Caco-2 (cell line): ENCODE measurements around the gene FBXL7. TPM values are rescaled to one million over a fixed set of nuclear protein-coding genes. Genes with fewer than 3 reads are reported as not detected.

Experiments
- BruUV-seq: library from RNA; stranded (reverse); fragments of 400-500 nt; replicated peaks from 2 replicates; lab custom pipeline; 2021; lab: Mats Ljungman, UMichigan
- CTCF ChIA-PET: fragments of 300-600 bp; sonication (Branson Sonifier 250); formaldehyde crosslinking; loops from one replicate; lab custom pipeline; 2022; ENCODE audit warnings: antibody characterized with exemption; lab: Charles Lee
- POLR2A ChIA-PET: fragments of 300-600 bp; sonication (Branson Sonifier 250); formaldehyde crosslinking; loops from one replicate; lab custom pipeline; 2022; ENCODE audit warnings: antibody characterized with exemption; lab: Charles Lee
- DNase-seq, 2 experiments: peaks; one replicate each; pipeline versions ENCODE4 v3.0.0 to v3.0.0-alpha.2; 2020 to 2022
- H3K27me3 ChIP-seq: replicated peaks from 2 replicates; pipeline ENCODE4 v1.6.0; 2011; ENCODE audit warnings: low read length; ENCODE audit not compliant: control insufficient read depth, insufficient read depth
- H3K36me3 ChIP-seq: 2 replicates; pipeline ENCODE4 v1.5.1; 2011; ENCODE audit warnings: low read length; ENCODE audit not compliant: control insufficient read depth, insufficient read depth
- H3K4me1 ChIP-seq: fragments of 250-450 bp; sonication (Bioruptor Pico); 2 replicates; pipeline ENCODE4 v1.5.1; 2020; ENCODE audit warnings: mild to moderate bottlenecking
- H3K4me3 ChIP-seq: 2 replicates; pipeline ENCODE4 v1.5.1; 2011; ENCODE audit warnings: low read depth, mild to moderate bottlenecking, control low read depth, low read length
- H3K9me3 ChIP-seq: fragments of 250-450 bp; sonication (Bioruptor Pico); 2 replicates; pipeline ENCODE4 v1.5.1; 2020; ENCODE audit warnings: mild to moderate bottlenecking, moderate library complexity
- H3K27ac Mint-ChIP-seq: one replicate; pipeline ENCODE4 v1.8.0; 2022; ENCODE audit warnings: mixed read lengths; ENCODE audit not compliant: unreplicated experiment
- H3K27me3 Mint-ChIP-seq: one replicate; pipeline ENCODE4 v1.8.0; 2022; ENCODE audit warnings: mixed read lengths; ENCODE audit not compliant: insufficient read depth, unreplicated experiment
- H3K36me3 Mint-ChIP-seq: one replicate; pipeline ENCODE4 v1.8.0; 2022; ENCODE audit warnings: mild to moderate bottlenecking, mixed read lengths; ENCODE audit not compliant: insufficient read depth, unreplicated experiment
- H3K4me1 Mint-ChIP-seq: one replicate; pipeline ENCODE4 v1.8.0; 2022; ENCODE audit warnings: low read depth, mixed read lengths; ENCODE audit not compliant: unreplicated experiment
- H3K4me3 Mint-ChIP-seq: one replicate; pipeline ENCODE4 v1.8.0; 2022; ENCODE audit warnings: mild to moderate bottlenecking, moderate library complexity, mixed read lengths; ENCODE audit not compliant: unreplicated experiment
- H3K9me3 Mint-ChIP-seq: one replicate; pipeline ENCODE4 v1.8.0; 2022; ENCODE audit warnings: mixed read lengths; ENCODE audit not compliant: unreplicated experiment
- CTCF ChIP-seq, 2 experiments: fragments of 200-600 bp in 1 of 2; IDR thresholded peaks; 1 replicate in 1 of 2; 2 replicates in 1 of 2; pipeline versions ENCODE4 v1.5.1 to v1.8.0; 2011 to 2022; ENCODE audit warnings: antibody characterized with exemption in 1 of 2, control low read depth in 1 of 2, inconsistent platforms in 1 of 2, low read depth in 1 of 2, low read length in 1 of 2, mild to moderate bottlenecking in 1 of 2, moderate library complexity in 1 of 2; ENCODE audit not compliant: insufficient read depth in 1 of 2, severe bottlenecking in 1 of 2, unreplicated experiment in 1 of 2
- intact Hi-C: fragments of 100-400 bp; cut with micrococcal nuclease; formaldehyde crosslinking; loops from one replicate; pipeline ENCODE4 v1.10.0; 2022; ENCODE audit not compliant: unreplicated experiment
- total RNA-seq: library from RNA; stranded (reverse); gene quantifications from 2 replicates; pipeline ENCODE4 v1.2.3, GENCODE V29; 2022

Gene FBXL7
- total RNA-seq, 1 experiment from 2014 or later = not detected

GRCh38 chr5:15502208-15502607 lies 2.2 kb downstream of the FBXL7 start:
- H3K4me3 Mint-ChIP-seq = no peak overlapping the region
- H3K9me3 Mint-ChIP-seq = no peaks in the 10 kb centered on the region
- no peaks in the 10 kb centered on the region for H3K36me3 Mint-ChIP-seq
- Histone ChIP-seq H3K4me1 (no peaks in the 10 kb centered on the region), H3K4me3 (no peak overlapping the region), H3K9me3 (no peaks in the 10 kb centered on the region), H3K36me3 (no peaks in the 10 kb centered on the region), H3K27me3 (no peaks in the 10 kb centered on the region)
- intact Hi-C loops = no loop called here
- no peak for TF ChIP-seq CTCF (IDR thresholded peaks at IDR 0.05; ENCODE audit: insufficient read depth in 1 of 2, low read depth in 1 of 2, low read length in 1 of 2, severe bottlenecking in 1 of 2, unreplicated experiment in 1 of 2)
- peaks cover 8% of the 10 kb centered on the region for H3K27me3 Mint-ChIP-seq
- no peak for DNase-seq
- ChIA-PET CTCF (no interaction called here), POLR2A (no interaction called here)
- no peaks in the 10 kb centered on the region for H3K4me1 Mint-ChIP-seq
- no TSS peak for BruUV-seq
- H3K27ac Mint-ChIP-seq = no peak overlapping the region

- no peak for DNase-seq
- no peak overlapping the region for H3K27ac Mint-ChIP-seq
- Histone ChIP-seq H3K36me3 (no peaks in the 10 kb centered on the region), H3K27me3 (no peaks in the 10 kb centered on the region), H3K4me3 (no peak overlapping the region), H3K4me1 (no peaks in the 10 kb centered on the region), H3K9me3 (no peaks in the 10 kb centered on the region)
- H3K36me3 Mint-ChIP-seq = no peaks in the 10 kb centered on the region
- ChIA-PET CTCF (no interaction called here), POLR2A (no interaction called here)
- no peak overlapping the region for H3K4me3 Mint-ChIP-seq
- H3K27me3 Mint-ChIP-seq = peaks cover 7% of the 10 kb centered on the region
- intact Hi-C loops = no loop called here
- no peaks in the 10 kb centered on the region for H3K4me1 Mint-ChIP-seq
- no TSS peak for BruUV-seq
- H3K9me3 Mint-ChIP-seq = no peaks in the 10 kb centered on the region
- TF ChIP-seq CTCF (IDR thresholded peaks at IDR 0.05; ENCODE audit: insufficient read depth in 1 of 2, low read depth in 1 of 2, low read length in 1 of 2, severe bottlenecking in 1 of 2, unreplicated experiment in 1 of 2) = no peak
Measured at GRCh38 chr5:15506146-15506545, 6.2 kb downstream of the FBXL7 start.

GRCh38 chr5:15506897-15507296 lies 6.9 kb downstream of the FBXL7 start:
- H3K36me3 ChIP-seq = no peaks in the 10 kb centered on the region
- TF ChIP-seq CTCF (IDR thresholded peaks at IDR 0.05; ENCODE audit: insufficient read depth in 1 of 2, low read depth in 1 of 2, low read length in 1 of 2, severe bottlenecking in 1 of 2, unreplicated experiment in 1 of 2) = no peak
- Mint-ChIP-seq H3K4me3 (no peak overlapping the region), H3K4me1 (no peaks in the 10 kb centered on the region), H3K27ac (no peak overlapping the region), H3K36me3 (no peaks in the 10 kb centered on the region), H3K9me3 (no peaks in the 10 kb centered on the region), H3K27me3 (peaks cover 7% of the 10 kb centered on the region)
- no peaks in the 10 kb centered on the region for H3K4me1 ChIP-seq
- BruUV-seq = no TSS peak
- CTCF ChIA-PET = no interaction called here
- DNase-seq = no peak
- POLR2A ChIA-PET = no interaction called here
- no peaks in the 10 kb centered on the region for H3K27me3 ChIP-seq
- intact Hi-C loops = no loop called here
- no peak overlapping the region for H3K4me3 ChIP-seq
- no peaks in the 10 kb centered on the region for H3K9me3 ChIP-seq
